ENCODE data around the gene NENF.
A peak's percentile ranks its signal among the peaks of the same experiment; 100 is the strongest.

GRCh38 chr1:212470059-212470458 is 37.3 kb downstream of the NENF start:
- TF ChIP-seq CTCF (IDR thresholded peaks at IDR 0.05) (no peak), MAX (IDR thresholded peaks at IDR 0.05; ENCODE audit: low read depth) (peak; percentile 92), EP300 (IDR thresholded peaks at IDR 0.05; ENCODE audit: borderline replicate concordance in 1 of 2, low read depth in 1 of 2, low read length in 1 of 2) (peak in 1 of 2 experiments; percentile 33; a peak in 1 of 4 replicates), NRF1 (IDR thresholded peaks at IDR 0.05; ENCODE audit: low read depth, low read length) (no peak), PBX3 (IDR thresholded peaks at IDR 0.05) (no peak), GATA2 (CRISPR knock-in tag; IDR thresholded peaks at IDR 0.05) (no peak), CHD2 (IDR thresholded peaks at IDR 0.05; ENCODE audit: low read length, partially characterized antibody) (no peak)
- TF ChIP-seq, protein P1, sequence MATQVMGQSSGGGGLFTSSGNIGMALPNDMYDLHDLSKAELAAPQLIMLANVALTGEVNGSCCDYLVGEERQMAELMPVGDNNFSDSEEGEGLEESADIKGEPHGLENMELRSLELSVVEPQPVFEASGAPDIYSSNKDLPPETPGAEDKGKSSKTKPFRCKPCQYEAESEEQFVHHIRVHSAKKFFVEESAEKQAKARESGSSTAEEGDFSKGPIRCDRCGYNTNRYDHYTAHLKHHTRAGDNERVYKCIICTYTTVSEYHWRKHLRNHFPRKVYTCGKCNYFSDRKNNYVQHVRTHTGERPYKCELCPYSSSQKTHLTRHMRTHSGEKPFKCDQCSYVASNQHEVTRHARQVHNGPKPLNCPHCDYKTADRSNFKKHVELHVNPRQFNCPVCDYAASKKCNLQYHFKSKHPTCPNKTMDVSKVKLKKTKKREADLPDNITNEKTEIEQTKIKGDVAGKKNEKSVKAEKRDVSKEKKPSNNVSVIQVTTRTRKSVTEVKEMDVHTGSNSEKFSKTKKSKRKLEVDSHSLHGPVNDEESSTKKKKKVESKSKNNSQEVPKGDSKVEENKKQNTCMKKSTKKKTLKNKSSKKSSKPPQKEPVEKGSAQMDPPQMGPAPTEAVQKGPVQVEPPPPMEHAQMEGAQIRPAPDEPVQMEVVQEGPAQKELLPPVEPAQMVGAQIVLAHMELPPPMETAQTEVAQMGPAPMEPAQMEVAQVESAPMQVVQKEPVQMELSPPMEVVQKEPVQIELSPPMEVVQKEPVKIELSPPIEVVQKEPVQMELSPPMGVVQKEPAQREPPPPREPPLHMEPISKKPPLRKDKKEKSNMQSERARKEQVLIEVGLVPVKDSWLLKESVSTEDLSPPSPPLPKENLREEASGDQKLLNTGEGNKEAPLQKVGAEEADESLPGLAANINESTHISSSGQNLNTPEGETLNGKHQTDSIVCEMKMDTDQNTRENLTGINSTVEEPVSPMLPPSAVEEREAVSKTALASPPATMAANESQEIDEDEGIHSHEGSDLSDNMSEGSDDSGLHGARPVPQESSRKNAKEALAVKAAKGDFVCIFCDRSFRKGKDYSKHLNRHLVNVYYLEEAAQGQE (IDR thresholded peaks at IDR 0.05; ENCODE audit: low read depth, low read length), result no peak

All from SK-N-SH (cell line).